ENCODE data around the gene FIGNL2. TPM values are rescaled to one million over a fixed set of nuclear protein-coding genes. Genes with fewer than 3 reads are reported as not detected.

Gene FIGNL2
- total RNA-seq, 4 donors from 2014 or later = 0.16 to 0.40 (median 0.32) TPM

- peaks cover 33% of the 10 kb centered on the region for H3K27me3 ChIP-seq
- peak overlapping the region; percentile 26 for H3K27ac ChIP-seq
- no peaks in the 10 kb centered on the region for H3K9me3 ChIP-seq
- peaks cover 26% of the 10 kb centered on the region for H3K4me1 ChIP-seq
- no peaks in the 10 kb centered on the region for H3K36me3 ChIP-seq
- 51% methylated on average over 21 of the region's 32 CpGs for WGBS
- TF ChIP-seq, protein P1, sequence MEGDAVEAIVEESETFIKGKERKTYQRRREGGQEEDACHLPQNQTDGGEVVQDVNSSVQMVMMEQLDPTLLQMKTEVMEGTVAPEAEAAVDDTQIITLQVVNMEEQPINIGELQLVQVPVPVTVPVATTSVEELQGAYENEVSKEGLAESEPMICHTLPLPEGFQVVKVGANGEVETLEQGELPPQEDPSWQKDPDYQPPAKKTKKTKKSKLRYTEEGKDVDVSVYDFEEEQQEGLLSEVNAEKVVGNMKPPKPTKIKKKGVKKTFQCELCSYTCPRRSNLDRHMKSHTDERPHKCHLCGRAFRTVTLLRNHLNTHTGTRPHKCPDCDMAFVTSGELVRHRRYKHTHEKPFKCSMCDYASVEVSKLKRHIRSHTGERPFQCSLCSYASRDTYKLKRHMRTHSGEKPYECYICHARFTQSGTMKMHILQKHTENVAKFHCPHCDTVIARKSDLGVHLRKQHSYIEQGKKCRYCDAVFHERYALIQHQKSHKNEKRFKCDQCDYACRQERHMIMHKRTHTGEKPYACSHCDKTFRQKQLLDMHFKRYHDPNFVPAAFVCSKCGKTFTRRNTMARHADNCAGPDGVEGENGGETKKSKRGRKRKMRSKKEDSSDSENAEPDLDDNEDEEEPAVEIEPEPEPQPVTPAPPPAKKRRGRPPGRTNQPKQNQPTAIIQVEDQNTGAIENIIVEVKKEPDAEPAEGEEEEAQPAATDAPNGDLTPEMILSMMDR (IDR thresholded peaks at IDR 0.05) = no peak
- TF ChIP-seq EP300 (IDR thresholded peaks at IDR 0.05) (no peak), POLR2AphosphoS5 (IDR thresholded peaks at IDR 0.05) (no peak), POLR2A (IDR thresholded peaks at IDR 0.05) (no peak)
- DNase-seq (ENCODE audit: low spot score in 2 of 2) = no peak
- H3K4me3 ChIP-seq = peak overlapping the region; percentile 54
Measured at GRCh38 chr12:51819736-51820525, 28.6 kb downstream of the FIGNL2 start.

GRCh38 chr12:51818566-51819300 is 29.8 kb downstream of the FIGNL2 start:
- H3K4me3 ChIP-seq = no peak overlapping the region
- H3K9me3 ChIP-seq = no peaks in the 10 kb centered on the region
- H3K27ac ChIP-seq = no peak overlapping the region
- TF ChIP-seq EP300 (IDR thresholded peaks at IDR 0.05) (no peak), POLR2AphosphoS5 (IDR thresholded peaks at IDR 0.05) (no peak)
- DNase-seq (ENCODE audit: low spot score in 2 of 2) = no peak
- H3K27me3 ChIP-seq = peaks cover 39% of the 10 kb centered on the region
- no peaks in the 10 kb centered on the region for H3K36me3 ChIP-seq
- H3K4me1 ChIP-seq = peaks cover 36% of the 10 kb centered on the region
- 35% methylated on average over 3 of the region's 4 CpGs for WGBS

DNA sequence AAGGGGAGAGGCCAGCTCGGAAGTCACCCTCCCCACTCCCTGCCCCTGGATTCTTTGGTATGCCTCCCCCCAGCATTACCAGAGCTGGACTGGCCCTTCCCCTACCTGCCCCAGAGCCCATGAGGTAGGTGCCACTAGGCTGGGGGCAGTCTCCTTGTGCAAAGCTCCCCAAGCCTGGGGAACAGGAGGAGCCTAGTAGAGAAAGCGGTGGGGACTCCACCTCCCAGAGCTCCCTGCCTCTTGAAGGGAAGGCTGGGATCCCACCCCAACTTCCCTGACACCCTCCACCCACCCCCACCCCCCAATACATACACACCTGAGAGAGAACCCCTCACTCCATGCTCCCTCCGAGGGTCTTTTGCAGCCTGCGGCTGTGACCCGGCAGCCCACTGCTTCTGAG is 30.4 kb downstream of the FIGNL2 start:
- H3K9me3 ChIP-seq = no peaks in the 10 kb centered on the region
- DNase-seq (ENCODE audit: low spot score in 2 of 2) = no peak
- peaks cover 38% of the 10 kb centered on the region for H3K4me1 ChIP-seq
- no peaks in the 10 kb centered on the region for H3K36me3 ChIP-seq
- no peak for TF ChIP-seq POLR2AphosphoS5 (IDR thresholded peaks at IDR 0.05)
- TF ChIP-seq, protein P1 (IDR thresholded peaks at IDR 0.05) = no peak
- no peak for TF ChIP-seq EP300 (IDR thresholded peaks at IDR 0.05)
- TF ChIP-seq POLR2A (IDR thresholded peaks at IDR 0.05) = no peak
- H3K4me3 ChIP-seq = no peak overlapping the region
- WGBS = 94% methylated on average over 3 of the region's 5 CpGs
- H3K27me3 ChIP-seq = peaks cover 39% of the 10 kb centered on the region
- H3K27ac ChIP-seq = no peak overlapping the region

DNA sequence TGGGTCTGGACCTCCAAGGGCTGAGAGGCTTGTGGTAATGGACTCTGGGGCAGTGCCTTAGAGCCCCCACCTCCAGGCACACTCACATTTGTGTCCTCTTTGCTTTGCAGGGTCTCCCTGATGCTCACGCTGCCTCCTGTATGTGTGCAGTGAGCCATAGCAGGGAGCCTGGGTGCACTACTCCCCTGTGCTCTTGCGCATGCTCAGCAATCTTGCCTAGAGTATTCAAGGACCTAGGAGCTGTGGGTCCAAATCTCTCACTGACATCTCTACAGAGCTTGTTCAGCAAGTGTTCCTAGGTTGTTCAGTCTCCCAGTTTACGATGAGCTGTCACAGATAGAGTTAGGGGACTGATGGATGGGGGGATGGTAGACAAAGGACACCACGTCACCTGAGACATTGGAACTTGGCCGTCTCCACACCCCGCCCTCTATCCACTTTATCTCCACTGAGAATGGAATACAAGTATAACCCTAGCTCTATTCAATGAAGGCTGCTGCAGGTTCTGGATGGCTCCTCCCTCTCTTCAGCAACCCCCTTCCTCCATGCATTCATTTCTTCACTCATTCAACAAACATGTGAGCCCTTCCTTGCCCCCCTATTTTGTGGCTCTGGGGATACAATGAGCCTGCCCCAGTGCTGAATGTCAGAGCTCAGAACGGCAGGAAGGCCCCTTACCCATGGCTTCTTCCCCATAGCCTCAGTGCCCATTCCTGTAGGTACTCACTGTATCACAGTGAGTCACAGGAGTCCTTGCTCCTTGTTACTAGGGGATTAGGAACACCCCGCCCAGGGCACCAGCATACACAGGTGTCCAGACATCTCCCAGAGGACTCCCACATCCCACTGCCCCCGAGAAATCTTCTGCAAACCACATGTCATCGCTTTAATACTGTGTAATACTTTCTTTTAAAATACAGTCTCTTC is 31.2 kb downstream of the FIGNL2 start:
- TF ChIP-seq, protein P1 (IDR thresholded peaks at IDR 0.05) = no peak
- TF ChIP-seq POLR2AphosphoS5 (IDR thresholded peaks at IDR 0.05) (no peak), EP300 (IDR thresholded peaks at IDR 0.05) (no peak), POLR2A (IDR thresholded peaks at IDR 0.05) (no peak)
- 84% methylated on average over 10 of the region's 10 CpGs for WGBS
- Histone ChIP-seq H3K36me3 (no peaks in the 10 kb centered on the region), H3K4me1 (peaks cover 38% of the 10 kb centered on the region), H3K27ac (no peak overlapping the region), H3K4me3 (no peak overlapping the region), H3K9me3 (no peaks in the 10 kb centered on the region), H3K27me3 (peaks cover 39% of the 10 kb centered on the region)
- no peak for DNase-seq (ENCODE audit: low spot score in 2 of 2)

GRCh38 chr12:51815571-51815970 is 32.9 kb downstream of the FIGNL2 start:
- peaks cover 23% of the 10 kb centered on the region for H3K27me3 ChIP-seq
- H3K4me3 ChIP-seq = peak overlapping the region; percentile 64
- peaks cover 31% of the 10 kb centered on the region for H3K4me1 ChIP-seq
- 86% methylated on average over 6 of the region's 6 CpGs for WGBS
- TF ChIP-seq POLR2A (IDR thresholded peaks at IDR 0.05) (no peak), EP300 (IDR thresholded peaks at IDR 0.05) (no peak)
- no peaks in the 10 kb centered on the region for H3K9me3 ChIP-seq
- H3K27ac ChIP-seq = no peak overlapping the region
- no peak for DNase-seq (ENCODE audit: low spot score in 2 of 2)
- no peaks in the 10 kb centered on the region for H3K36me3 ChIP-seq
